OCI-LY7 (cell line): ENCODE data around the gene UBAP1L. TPM values are rescaled to one million over a fixed set of nuclear protein-coding genes. Genes with fewer than 3 reads are reported as not detected.

Source experiments
- BruUV-seq: library from RNA; stranded (reverse); fragments of 400-500 nt; replicated peaks from 2 replicates; lab custom pipeline; 2021; lab: Mats Ljungman, UMichigan
- CTCF ChIA-PET: fragments of 300-600 bp; sonication (Branson Sonifier 250); formaldehyde crosslinking; loops from one replicate; lab custom pipeline; 2022; ENCODE audit warnings: antibody characterized with exemption; ENCODE audit not compliant: unreplicated experiment; lab: Charles Lee
- POLR2A ChIA-PET: fragments of 300-600 bp; sonication (Branson Sonifier 250); formaldehyde crosslinking; loops from one replicate; lab custom pipeline; 2022; ENCODE audit warnings: antibody characterized with exemption; lab: Charles Lee
- DNase-seq: peaks from one replicate; pipeline ENCODE4 v3.0.0-alpha.2; 2015; ENCODE audit warnings: low spot score
- H2AFZ ChIP-seq: fragments of 200-600 bp; sonication (generic), shearing (Covaris generic); 2 replicates; pipeline ENCODE4 v1.6.1; 2014; ENCODE audit warnings: mild to moderate bottlenecking, antibody characterized with exemption, low read length, moderate library complexity
- H3K27ac ChIP-seq: fragments of 200-600 bp; sonication (generic); 2 replicates; pipeline ENCODE4 v1.5.1; 2014; ENCODE audit warnings: mixed run types, low read depth, mild to moderate bottlenecking, moderate library complexity, low read length, inconsistent platforms; ENCODE audit not compliant: poor library complexity, severe bottlenecking
- H3K36me3 ChIP-seq: fragments of 200-600 bp; sonication (generic); 2 replicates; pipeline ENCODE4 v1.6.1; 2014; ENCODE audit warnings: mild to moderate bottlenecking, antibody characterized with exemption, low read length, moderate library complexity, mixed read lengths; ENCODE audit not compliant: insufficient read depth
- H3K4me1 ChIP-seq: fragments of 200-600 bp; sonication (generic); 2 replicates; pipeline ENCODE4 v1.5.1; 2014; ENCODE audit warnings: mild to moderate bottlenecking, low read length; ENCODE audit not compliant: insufficient read depth, poor library complexity, severe bottlenecking
- H3K4me2 ChIP-seq: fragments of 200-600 bp; sonication (generic); 2 replicates; pipeline ENCODE4 v1.6.1; 2014; ENCODE audit warnings: mild to moderate bottlenecking, low read length
- H3K4me3 ChIP-seq: fragments of 200-600 bp; sonication (generic); 2 replicates; pipeline ENCODE4 v1.5.1; 2014; ENCODE audit warnings: mild to moderate bottlenecking, low read depth, low read length; ENCODE audit not compliant: poor library complexity, severe bottlenecking
- H3K79me2 ChIP-seq: fragments of 200-600 bp; sonication (generic); 2 replicates; pipeline ENCODE4 v1.6.1; 2016; ENCODE audit warnings: low read depth, mild to moderate bottlenecking, low read length, moderate library complexity, mixed read lengths; ENCODE audit not compliant: insufficient read depth
- H3K9me2 ChIP-seq: fragments of 200-600 bp; sonication (generic); 2 replicates; pipeline ENCODE4 v1.6.1; 2016; ENCODE audit warnings: mild to moderate bottlenecking, low read length, mixed read lengths; ENCODE audit not compliant: insufficient read depth
- H3K9me3 ChIP-seq: fragments of 200-600 bp; sonication (generic); 2 replicates; pipeline ENCODE4 v1.6.1; 2014; ENCODE audit warnings: mild to moderate bottlenecking, mixed run types, low read length, mixed read lengths
- H4K20me1 ChIP-seq: fragments of 200-600 bp; sonication (generic); 2 replicates; pipeline ENCODE4 v1.6.1; 2014; ENCODE audit warnings: mild to moderate bottlenecking, antibody characterized with exemption, low read length, moderate library complexity, mixed read lengths; ENCODE audit not compliant: insufficient read depth
- EZH2phosphoT487 ChIP-seq: fragments of 200-600 bp; sonication (generic); IDR thresholded peaks from 2 replicates; pipeline ENCODE4 v1.6.1; 2018; ENCODE audit warnings: low read depth, borderline replicate concordance, mild to moderate bottlenecking, mixed run types, antibody characterized with exemption, low read length, moderate library complexity, mixed read lengths
- intact Hi-C: fragments of 100-400 bp; cut with micrococcal nuclease; formaldehyde crosslinking; loops from one replicate; pipeline ENCODE4 v1.10.0; 2022; ENCODE audit not compliant: unreplicated experiment
- total RNA-seq, 2 experiments: library from RNA; depleted of rRNA in 1 of 2; stranded (reverse); fragments of >200 nt in 1 of 2; shearing (Covaris generic) in 1 of 2; gene quantifications; 2 replicates each; pipeline ENCODE4 v1.2.3, GENCODE V29; 2014 to 2022
- TF ChIP-seq, protein P1 (sequence below): fragments of 200-600 bp; sonication (generic); conservative IDR thresholded peaks from 2 replicates; pipeline ENCODE4 v1.5.1; 2014; ENCODE audit warnings: mild to moderate bottlenecking, antibody characterized with exemption, low read length, moderate library complexity, mixed read lengths

The UBAP1L gene
- total RNA-seq, 2 experiments from 2014 or later = 7.4 to 8.3 TPM

- Histone ChIP-seq H3K4me1 (peaks cover 8% of the 10 kb centered on the region), H3K79me2 (no peaks in the 10 kb centered on the region), H4K20me1 (no peaks in the 10 kb centered on the region), H3K4me3 (no peak overlapping the region), H3K9me3 (no peaks in the 10 kb centered on the region), H3K27ac (no peak overlapping the region), H3K36me3 (no peaks in the 10 kb centered on the region), H2AFZ (no peak overlapping the region), H3K9me2 (no peaks in the 10 kb centered on the region), H3K4me2 (no peak overlapping the region)
- TF ChIP-seq EZH2phosphoT487 = no peak
- TF ChIP-seq, protein P1, sequence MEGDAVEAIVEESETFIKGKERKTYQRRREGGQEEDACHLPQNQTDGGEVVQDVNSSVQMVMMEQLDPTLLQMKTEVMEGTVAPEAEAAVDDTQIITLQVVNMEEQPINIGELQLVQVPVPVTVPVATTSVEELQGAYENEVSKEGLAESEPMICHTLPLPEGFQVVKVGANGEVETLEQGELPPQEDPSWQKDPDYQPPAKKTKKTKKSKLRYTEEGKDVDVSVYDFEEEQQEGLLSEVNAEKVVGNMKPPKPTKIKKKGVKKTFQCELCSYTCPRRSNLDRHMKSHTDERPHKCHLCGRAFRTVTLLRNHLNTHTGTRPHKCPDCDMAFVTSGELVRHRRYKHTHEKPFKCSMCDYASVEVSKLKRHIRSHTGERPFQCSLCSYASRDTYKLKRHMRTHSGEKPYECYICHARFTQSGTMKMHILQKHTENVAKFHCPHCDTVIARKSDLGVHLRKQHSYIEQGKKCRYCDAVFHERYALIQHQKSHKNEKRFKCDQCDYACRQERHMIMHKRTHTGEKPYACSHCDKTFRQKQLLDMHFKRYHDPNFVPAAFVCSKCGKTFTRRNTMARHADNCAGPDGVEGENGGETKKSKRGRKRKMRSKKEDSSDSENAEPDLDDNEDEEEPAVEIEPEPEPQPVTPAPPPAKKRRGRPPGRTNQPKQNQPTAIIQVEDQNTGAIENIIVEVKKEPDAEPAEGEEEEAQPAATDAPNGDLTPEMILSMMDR = no peak
- POLR2A ChIA-PET = interaction anchor here (0.9 kb wide), 1 partner anchor 144 kb away, joined by 3 read pairs; no protein-coding TSS in a partner anchor
- no TSS peak for BruUV-seq
- CTCF ChIA-PET = no interaction called here
- intact Hi-C loops = no loop called here
- DNase-seq = no peak
Measured at GRCh38 chr15:65056868-65057548, 58.0 kb downstream of the UBAP1L start.

- Histone ChIP-seq H3K4me3 (no peak overlapping the region), H3K79me2 (no peaks in the 10 kb centered on the region), H3K36me3 (no peaks in the 10 kb centered on the region), H3K9me3 (no peaks in the 10 kb centered on the region), H2AFZ (no peak overlapping the region), H3K9me2 (no peaks in the 10 kb centered on the region), H3K27ac (no peak overlapping the region), H3K4me2 (no peak overlapping the region), H3K4me1 (peaks cover 9% of the 10 kb centered on the region), H4K20me1 (no peaks in the 10 kb centered on the region)
- ChIA-PET CTCF (no interaction called here), POLR2A (interaction anchor here (0.9 kb wide), 1 partner anchor 145 kb away, joined by 3 read pairs; no protein-coding TSS in a partner anchor)
- DNase-seq = no peak
- no peak for TF ChIP-seq EZH2phosphoT487
- TF ChIP-seq, protein P1 = no peak
- no TSS peak for BruUV-seq
- intact Hi-C loops = no loop called here
Measured at GRCh38 chr15:65056106-65056505, 58.9 kb downstream of the UBAP1L start.
